GM12878 (cell line): ENCODE measurements around the gene SETD2. TPM values are rescaled to one million over a fixed set of nuclear protein-coding genes. Genes with fewer than 3 reads are reported as not detected.

Experiments used
- ASH2L ChIP-seq: fragments of 300-600, 200-600 bp; sonication (generic); IDR thresholded peaks from 2 replicates; pipeline ENCODE4 v1.6.1; 2017; ENCODE audit warnings: low read depth, mild to moderate bottlenecking, borderline replicate concordance
- BHLHE40 ChIP-seq, 2 experiments: fragments of 450-650 bp in 1 of 2; IDR thresholded peaks; 2 replicates each; pipeline ENCODE4 v1.6.1; 2011 to 2017; ENCODE audit warnings: low read depth in 2 of 2, borderline replicate concordance in 1 of 2, improper control_type of control experiment in 1 of 2, low read length in 1 of 2, mild to moderate bottlenecking in 1 of 2
- CBX3 ChIP-seq: fragments of 200-600 bp; sonication (generic); IDR thresholded peaks from 2 replicates; pipeline ENCODE4 v1.6.1; 2016; ENCODE audit warnings: low read depth, borderline replicate concordance
- CEBPB ChIP-seq, 2 experiments: fragments of 150-350 bp in 1 of 2; IDR thresholded peaks; 2 replicates each; pipeline ENCODE4 v1.6.1; 2012 to 2014; ENCODE audit warnings: low read depth in 2 of 2, low read length in 2 of 2, borderline replicate concordance in 1 of 2, inconsistent platforms in 1 of 2
- CEBPZ ChIP-seq: fragments of 150-350 bp; IDR thresholded peaks from 2 replicates; pipeline ENCODE4 v1.6.1; 2016; ENCODE audit warnings: low read depth, low read length
- CHD1 ChIP-seq: IDR thresholded peaks from 2 replicates; pipeline ENCODE4 v1.6.1; 2012; ENCODE audit warnings: low read depth, low read length, improper control_type of control experiment
- CHD4 ChIP-seq: fragments of 200-600 bp; sonication (generic); IDR thresholded peaks from 2 replicates; pipeline ENCODE4 v1.6.1; 2016; ENCODE audit warnings: mild to moderate bottlenecking
- IKZF1 ChIP-seq: fragments of 450-650 bp; conservative IDR thresholded peaks from 2 replicates; pipeline ENCODE4 v1.6.1; 2017; ENCODE audit warnings: antibody characterized with exemption, mild to moderate bottlenecking
- IRF5 ChIP-seq: fragments of 450-650 bp; IDR thresholded peaks from 2 replicates; pipeline ENCODE4 v1.6.1; 2017; ENCODE audit warnings: borderline replicate concordance
- MTA2 ChIP-seq: fragments of 450-650 bp; IDR thresholded peaks from 2 replicates; pipeline ENCODE4 v1.6.1; 2016; ENCODE audit warnings: low read depth, mild to moderate bottlenecking, moderate library complexity
- NR2F1 ChIP-seq: fragments of 450-650 bp; conservative IDR thresholded peaks from 2 replicates; pipeline ENCODE4 v1.6.1; 2017; ENCODE audit warnings: mild to moderate bottlenecking
- TCF7 ChIP-seq: IDR thresholded peaks from 2 replicates; pipeline ENCODE4 v1.6.1; 2014; ENCODE audit warnings: antibody characterized with exemption, borderline replicate concordance
- polyA plus RNA-seq, 11 experiments: library from polyadenylated mRNA; depleted of rRNA in 4 of 11; unstranded in 6 of 11; stranded (reverse) in 5 of 11; fragments of >200 nt; fragmentation: Nextera tagmentation in 4 of 11; fragmentation: Illumina TruSeq in 1 of 11; extraction: Ambion mirVana in 4 of 11; extraction: Trizol in 1 of 11; gene quantifications; 1 replicate in 1 of 11; 2 replicates in 10 of 11; pipeline versions ENCODE4 v1.2.1 to v1.2.3, GENCODE V29; 2011 to 2016; ENCODE audit warnings: inconsistent platforms in 2 of 11, missing spikeins in 2 of 11, low read depth in 1 of 11
- total RNA-seq, 4 experiments: library from RNA; depleted of rRNA in 3 of 4; stranded (reverse); fragments of >200 nt in 3 of 4; fragmentation: Illumina TruSeq in 1 of 4; extraction: Trizol in 1 of 4; gene quantifications; 2 replicates each; pipeline versions ENCODE4 v1.2.1 to v1.2.3, GENCODE V29; 2013 to 2021

The SETD2 gene
- total and polyA plus RNA-seq, 10 of the 15 experiments (the other 5 are each of a cell fraction or from before 2014, with no cell fraction given) = 8.4 to 44.9 (median 24.5) TPM

GRCh38 chr3:47007001-47007400, 156.9 kb downstream of the SETD2 start (continued):
- TF ChIP-seq CEBPZ (no peak), CBX3 (no peak), TCF7 (no peak), NR2F1 (no peak), ASH2L (no peak), CHD4 (no peak), IKZF1 (no peak), CHD1 (no peak), MTA2 (no peak), CEBPB (IDR thresholded peaks at IDR 0.05; ENCODE audit: borderline replicate concordance in 1 of 2, low read depth in 2 of 2, low read length in 2 of 2) (no peak), IRF5 (no peak), BHLHE40 (IDR thresholded peaks at IDR 0.05; ENCODE audit: borderline replicate concordance in 1 of 2, low read depth in 2 of 2, low read length in 1 of 2) (no peak)
